Naive thymus-derived CD4-positive, alpha-beta T cell (primary cell): ENCODE data around the gene GALNT10. TPM values are rescaled to one million over a fixed set of nuclear protein-coding genes. Genes with fewer than 3 reads are reported as not detected.
A peak's percentile ranks its signal among the peaks of the same experiment; 100 is the strongest.

Source experiments
- ATAC-seq: fragments of 150-1000 bp; cut with Tn5 transposase; 2 replicates; pipeline ENCODE4 v1.10.0; 2021; ENCODE audit warnings: mild to moderate bottlenecking, moderate library complexity
- CTCF ChIA-PET: fragments of 350-600 bp; sonication (Branson Sonifier 250); formaldehyde crosslinking; loops from one replicate; lab custom pipeline; 2021; ENCODE audit warnings: antibody characterized with exemption; lab: Charles Lee
- POLR2A ChIA-PET: fragments of 350-600 bp; sonication (Branson Sonifier 250); formaldehyde crosslinking; loops from one replicate; lab custom pipeline; 2021; ENCODE audit warnings: antibody characterized with exemption, inconsistent platforms; lab: Charles Lee
- DNase-seq, 9 donors: peaks; one replicate each; pipeline versions ENCODE4 v3.0.0 to v3.0.0-alpha.2; 2020 to 2022; ENCODE audit warnings: mixed read lengths in 1 of 9
- H3K27ac ChIP-seq: one replicate; pipeline ENCODE4 v1.7.0; 2013; ENCODE audit warnings: mild to moderate bottlenecking, low read depth, low read length, moderate library complexity
- H3K27me3 ChIP-seq, 2 donors: one replicate each; pipeline ENCODE4 v1.7.0; 2013; ENCODE audit warnings: low read length in 2 of 2, mild to moderate bottlenecking in 2 of 2, moderate library complexity in 2 of 2; ENCODE audit not compliant: control insufficient read depth in 2 of 2, insufficient read depth in 2 of 2
- H3K36me3 ChIP-seq, 3 experiments: 1 replicate in 2 of 3; 2 replicates in 1 of 3; pipeline ENCODE4 v1.7.0; 2013; ENCODE audit warnings: low read length in 3 of 3, mild to moderate bottlenecking in 3 of 3, moderate library complexity in 1 of 3; ENCODE audit not compliant: insufficient read depth in 3 of 3, control insufficient read depth in 2 of 3
- H3K4me1 ChIP-seq, 2 donors: one replicate each; pipeline ENCODE4 v1.7.0; 2013; ENCODE audit warnings: low read length in 2 of 2, mild to moderate bottlenecking in 2 of 2, moderate library complexity in 1 of 2; ENCODE audit not compliant: control insufficient read depth in 2 of 2, insufficient read depth in 2 of 2
- H3K4me3 ChIP-seq: 2 replicates; pipeline ENCODE4 v1.7.0; 2013; ENCODE audit warnings: mild to moderate bottlenecking, low read length
- H3K9me3 ChIP-seq, 3 experiments: 1 replicate in 2 of 3; 2 replicates in 1 of 3; pipeline ENCODE4 v1.7.0; 2013; ENCODE audit warnings: low read length in 3 of 3; ENCODE audit not compliant: control insufficient read depth in 2 of 3
- H3K27ac Mint-ChIP-seq, 9 donors: one replicate each; pipeline ENCODE4 v1.8.0; 2020 to 2022; ENCODE audit warnings: mixed read lengths in 9 of 9, mild to moderate bottlenecking in 8 of 9, moderate library complexity in 5 of 9, inconsistent platforms in 2 of 9
- H3K27me3 Mint-ChIP-seq, 5 donors: one replicate each; pipeline ENCODE4 v1.8.0; 2021 to 2022; ENCODE audit warnings: mixed read lengths in 5 of 5, mild to moderate bottlenecking in 1 of 5
- H3K36me3 Mint-ChIP-seq, 5 donors: one replicate each; pipeline ENCODE4 v1.8.0; 2020 to 2022; ENCODE audit warnings: mixed read lengths in 5 of 5, mild to moderate bottlenecking in 3 of 5, inconsistent platforms in 1 of 5
- H3K4me1 Mint-ChIP-seq, 7 donors: one replicate each; pipeline ENCODE4 v1.8.0; 2020 to 2022; ENCODE audit warnings: mixed read lengths in 7 of 7, mild to moderate bottlenecking in 3 of 7, inconsistent platforms in 1 of 7
- H3K4me3 Mint-ChIP-seq, 10 donors: one replicate each; pipeline ENCODE4 v1.8.0; 2020 to 2022; ENCODE audit warnings: mild to moderate bottlenecking in 10 of 10, mixed read lengths in 10 of 10, moderate library complexity in 6 of 10, inconsistent platforms in 2 of 10
- H3K9me3 Mint-ChIP-seq, 11 donors: one replicate each; pipeline ENCODE4 v1.8.0; 2020 to 2022; ENCODE audit warnings: mixed read lengths in 11 of 11, mild to moderate bottlenecking in 4 of 11, inconsistent platforms in 1 of 11, moderate library complexity in 1 of 11
- intact Hi-C, 2 donors: fragments of 100-400 bp; cut with micrococcal nuclease; formaldehyde crosslinking; loops; one replicate each; pipeline ENCODE4 v1.15.1; 2023
- polyA plus RNA-seq, 2 donors: library from polyadenylated mRNA; unstranded; fragments of 300-500 nt; fragmentation: Illumina TruSeq; gene quantifications; one replicate each; pipeline ENCODE4 v1.2.3, GENCODE V29; 2021
- total RNA-seq, 6 experiments: library from RNA in 5 of 6; stranded (reverse) in 5 of 6; gene quantifications; 1 replicate in 5 of 6; 2 replicates in 1 of 6; pipeline ENCODE4 v1.2.3 and lab custom pipeline; 2021 to 2026

The GALNT10 gene
- total and polyA plus RNA-seq, 7 experiments from 2014 or later: 6.2 to 56.4 (median 24.8) TPM

- ATAC-seq (peak; percentile 93), DNase-seq (peak; percentile 63 to 82 (median 79))
- ChIA-PET CTCF (interaction anchor here (0.7 to 3.4 kb wide), 8 partner anchors 8 to 159 kb away, joined by 3 to 14 read pairs (median 4); no protein-coding TSS in a partner anchor), POLR2A (interaction anchor here (0.6 to 4.2 kb wide), 11 partner anchors 9 to 257 kb away, joined by 3 to 26 read pairs (median 4); partner anchors contain the start of genes FAM114A2 and MFAP3)
- H3K27me3 Mint-ChIP-seq: peaks cover 0 to 12% (median 0%) of the 10 kb centered on the region in 5 donors
- H3K9me3 Mint-ChIP-seq: no peaks in the 10 kb centered on the region
- peaks cover 16 to 22% of the 10 kb centered on the region in 2 donors for H3K4me1 ChIP-seq
- peak overlapping the region; percentile 94 for H3K4me3 ChIP-seq
- peak overlapping the region; percentile 71 to 83 (median 78) for H3K27ac Mint-ChIP-seq
- H3K36me3 ChIP-seq: peaks cover 0 to 5% (median 0%) of the 10 kb centered on the region in 3 experiments
- H3K27me3 ChIP-seq: no peaks in the 10 kb centered on the region
- H3K9me3 ChIP-seq: no peaks in the 10 kb centered on the region
- peak overlapping the region; percentile 82 to 93 (median 88) for H3K4me3 Mint-ChIP-seq
- intact Hi-C loops: loop anchor here (1.0 to 10.0 kb wide), 14 partner anchors 8 to 755 kb away; partner anchors contain the start of genes CNOT8 (in 2 of the 2), FAM114A2 (in 2 of the 2), LARP1 (in 2 of the 2) and MFAP3 (in 2 of the 2)
- peak overlapping the region; percentile 80 for H3K27ac ChIP-seq
- H3K36me3 Mint-ChIP-seq: peaks cover 0 to 23% (median 0%) of the 10 kb centered on the region in 5 donors
- peaks cover 33 to 49% (median 41%) of the 10 kb centered on the region in 7 donors for H3K4me1 Mint-ChIP-seq
These were observed 526 bp upstream of the GALNT10 start for GRCh38 chr5:154189819-154190594.

DNA sequence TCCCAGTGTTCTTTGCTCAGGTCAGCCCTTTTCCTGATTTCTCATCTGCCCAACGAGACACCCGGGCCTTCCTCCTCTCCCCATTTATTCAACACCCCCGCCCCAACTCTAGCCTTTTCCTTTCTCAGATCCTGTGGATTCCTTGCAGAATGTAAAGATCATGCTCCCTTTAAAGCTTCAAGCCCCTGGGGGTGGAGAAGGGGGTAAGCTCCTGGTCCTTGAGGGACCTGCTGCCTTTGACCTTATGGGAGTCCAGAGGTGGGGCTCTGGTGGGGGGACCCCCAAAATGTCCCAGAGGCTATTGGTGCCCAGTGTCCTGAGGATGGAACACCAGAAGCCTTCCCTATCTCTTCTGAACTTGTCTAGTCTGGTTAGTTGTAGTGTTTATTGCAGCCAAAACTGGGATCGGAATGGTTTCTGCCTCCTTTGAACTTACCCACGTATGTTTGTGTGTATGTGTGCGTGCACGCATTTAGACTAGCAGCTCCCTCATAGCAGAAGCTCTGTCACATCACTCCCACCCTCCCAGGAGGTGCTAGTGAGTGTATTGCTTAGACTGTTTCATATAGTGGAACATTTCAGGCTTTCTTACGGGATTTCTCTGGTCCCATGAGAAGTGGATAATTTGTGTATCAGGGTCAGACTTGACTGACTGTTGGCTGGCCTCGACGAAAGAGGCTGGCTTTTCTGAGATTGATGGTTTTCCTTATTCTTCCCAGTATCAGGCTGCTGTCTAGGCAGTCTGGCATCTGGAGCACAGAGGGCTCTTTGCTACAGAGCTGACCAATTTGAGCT, 1.1 kb downstream of the GALNT10 start:
- Mint-ChIP-seq H3K4me1 (peaks cover 38 to 62% (median 48%) of the 10 kb centered on the region in 7 donors), H3K27me3 (peaks cover 0 to 12% (median 0%) of the 10 kb centered on the region in 5 donors), H3K9me3 (no peaks in the 10 kb centered on the region), H3K36me3 (peaks cover 0 to 30% (median 0%) of the 10 kb centered on the region in 5 donors), H3K4me3 (peak overlapping the region; percentile 64 to 96 (median 94)), H3K27ac (peak overlapping the region; percentile 56 to 94 (median 90))
- peak; percentile 22 for ATAC-seq
- Histone ChIP-seq H3K27ac (peak overlapping the region; percentile 44), H3K27me3 (no peaks in the 10 kb centered on the region), H3K9me3 (no peaks in the 10 kb centered on the region), H3K4me1 (peaks cover 18 to 22% of the 10 kb centered on the region in 2 donors), H3K36me3 (peaks cover 0 to 5% (median 0%) of the 10 kb centered on the region in 3 experiments), H3K4me3 (peak overlapping the region; percentile 75)
- POLR2A ChIA-PET: interaction anchor here (0.8 to 4.2 kb wide), 6 partner anchors 9 to 153 kb away, joined by 3 to 26 read pairs (median 3); partner anchors contain the start of genes FAM114A2 and MFAP3
- peak in 7 of 9 donors; percentile 28 to 57 (median 34) for DNase-seq
- CTCF ChIA-PET: interaction anchor here (1.0 to 3.4 kb wide), 4 partner anchors 10 to 214 kb away, joined by 3 to 14 read pairs (median 3); no protein-coding TSS in a partner anchor
- intact Hi-C loops: loop anchor here (2.0 to 10.0 kb wide), 8 partner anchors 119 to 753 kb away; partner anchors contain the start of genes CNOT8 (in 2 of the 2), LARP1 (in 2 of the 2), MRPL22 (in 2 of the 2) and FAXDC2 (in 1 of the 2)

DNA sequence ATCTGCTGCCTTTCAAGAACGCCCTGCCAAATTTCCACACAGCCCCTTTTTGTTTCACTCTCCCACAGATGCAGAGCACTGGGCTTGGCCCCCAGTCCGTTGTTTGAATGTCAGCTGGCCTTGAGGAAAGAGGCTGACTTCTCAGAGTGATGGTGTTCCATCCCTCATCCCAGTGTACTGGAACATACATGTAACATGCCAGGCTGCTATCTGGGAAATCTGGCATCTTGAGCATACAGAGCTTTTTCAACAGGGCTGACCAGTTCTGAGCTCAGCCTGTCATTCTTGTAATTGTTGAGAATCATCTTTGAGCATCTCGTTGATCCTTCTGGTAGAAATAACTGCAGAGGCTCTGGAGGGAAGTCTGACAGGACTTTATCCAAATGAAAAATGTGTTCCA, 2.8 kb downstream of the GALNT10 start:
- Histone ChIP-seq H3K27ac (no peak overlapping the region), H3K27me3 (no peaks in the 10 kb centered on the region), H3K4me3 (no peak overlapping the region), H3K4me1 (peaks cover 31 to 33% of the 10 kb centered on the region in 2 donors), H3K36me3 (peaks cover 0 to 5% (median 0%) of the 10 kb centered on the region in 3 experiments), H3K9me3 (no peaks in the 10 kb centered on the region)
- Mint-ChIP-seq H3K27ac (peak overlapping the region in 4 of 9 donors; percentile 8 to 57 (median 20)), H3K4me1 (peaks cover 48 to 71% (median 60%) of the 10 kb centered on the region in 7 donors), H3K4me3 (peak overlapping the region in 1 of 10 donors; percentile 13), H3K27me3 (peaks cover 0 to 7% (median 0%) of the 10 kb centered on the region in 5 donors), H3K9me3 (no peaks in the 10 kb centered on the region), H3K36me3 (peaks cover 0 to 29% (median 0%) of the 10 kb centered on the region in 5 donors)
- ChIA-PET POLR2A (interaction anchor here (1.4 kb wide), 1 partner anchor 9 kb away, joined by 3 read pairs; no protein-coding TSS in a partner anchor), CTCF (no interaction called here)
- DNase-seq (no peak), ATAC-seq (no peak)
- intact Hi-C loops: loop anchor here (5.0 to 10.0 kb wide), 4 partner anchors 564 to 752 kb away; partner anchors contain the start of genes CNOT8 (in 2 of the 2), FAXDC2 (in 1 of the 2), LARP1 (in 1 of the 2) and MRPL22 (in 1 of the 2)

- peak overlapping the region in 3 of 9 donors; percentile 17 to 25 (median 25) for H3K27ac Mint-ChIP-seq
- CTCF ChIA-PET: no interaction called here
These were observed 3.2 kb downstream of the GALNT10 start for GRCh38 chr5:154193701-154194121.

DNA sequence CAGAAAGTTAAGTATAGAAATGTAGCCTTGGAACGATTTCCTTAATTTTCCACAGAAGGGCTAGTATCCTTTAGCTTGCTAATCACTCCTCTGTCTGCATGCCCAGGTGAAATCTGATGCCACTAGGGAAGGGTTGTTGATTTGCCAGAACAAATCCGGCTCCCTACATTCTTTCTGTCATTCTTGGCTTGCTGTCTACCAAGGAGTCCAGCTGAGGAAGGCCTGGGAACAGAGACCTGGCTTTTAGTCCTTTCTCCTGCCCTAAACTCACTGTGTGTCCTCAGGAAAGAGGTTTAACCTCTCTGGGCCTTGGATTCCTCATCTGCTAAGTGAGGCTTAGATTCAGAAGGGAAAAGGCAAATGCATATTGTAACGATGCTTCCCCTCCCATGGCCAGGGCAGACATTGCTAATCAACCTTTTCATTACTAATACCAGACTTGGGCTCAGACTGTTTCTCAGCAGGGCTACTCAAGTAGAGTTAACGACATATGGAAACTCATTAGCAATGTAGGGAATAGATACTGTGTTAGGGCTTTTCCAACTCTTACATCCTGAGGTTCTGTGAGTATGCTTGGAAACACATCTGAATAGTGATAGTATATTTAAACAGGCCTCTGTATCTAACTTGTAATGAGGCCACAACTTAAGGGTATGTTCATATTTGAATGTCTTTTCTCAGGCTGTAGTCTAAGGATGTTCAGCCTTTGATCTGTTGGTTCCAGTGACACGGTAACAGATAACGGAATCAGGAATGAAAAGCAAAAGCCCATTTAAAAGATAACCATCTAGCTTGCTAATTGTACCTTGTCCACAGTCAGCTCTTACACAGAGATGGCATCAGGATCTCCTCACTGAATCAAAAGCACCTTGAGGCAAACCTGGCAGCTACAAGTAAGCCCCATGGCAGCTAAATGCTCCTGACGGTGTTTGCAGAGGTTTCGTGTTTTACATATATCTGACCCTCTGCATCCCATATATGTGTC, 4.1 kb downstream of the GALNT10 start:
- H3K9me3 Mint-ChIP-seq: no peaks in the 10 kb centered on the region
- DNase-seq (no peak), ATAC-seq (no peak)
- H3K27me3 Mint-ChIP-seq: no peaks in the 10 kb centered on the region
- CTCF ChIA-PET: no interaction called here
- H3K4me3 Mint-ChIP-seq: no peak overlapping the region
- no peak overlapping the region for H3K27ac ChIP-seq
- peaks cover 46 to 76% (median 63%) of the 10 kb centered on the region in 7 donors for H3K4me1 Mint-ChIP-seq
- H3K36me3 ChIP-seq: peaks cover 0 to 5% (median 0%) of the 10 kb centered on the region in 3 experiments
- H3K36me3 Mint-ChIP-seq: peaks cover 0 to 32% (median 4%) of the 10 kb centered on the region in 5 donors
- intact Hi-C loops: loop anchor here (5.0 to 10.0 kb wide), 6 partner anchors 43 to 750 kb away; partner anchors contain the start of genes CNOT8 (in 2 of the 2), FAXDC2 (in 1 of the 2), LARP1 (in 1 of the 2) and MRPL22 (in 1 of the 2)
- H3K27ac Mint-ChIP-seq: peak overlapping the region in 4 of 9 donors; percentile 11 to 31 (median 18)
- H3K9me3 ChIP-seq: no peaks in the 10 kb centered on the region
- H3K4me3 ChIP-seq: no peak overlapping the region
- no peaks in the 10 kb centered on the region for H3K27me3 ChIP-seq
- POLR2A ChIA-PET: interaction anchor here (1.4 kb wide), 1 partner anchor 10 kb away, joined by 3 read pairs; no protein-coding TSS in a partner anchor
- H3K4me1 ChIP-seq: peaks cover 34 to 37% of the 10 kb centered on the region in 2 donors

More at GRCh38 chr5:154193701-154194121, 3.2 kb downstream of the GALNT10 start:
- Histone ChIP-seq H3K4me3 (no peak overlapping the region), H3K27ac (no peak overlapping the region), H3K9me3 (no peaks in the 10 kb centered on the region), H3K36me3 (peaks cover 0 to 5% (median 0%) of the 10 kb centered on the region in 3 experiments), H3K27me3 (no peaks in the 10 kb centered on the region), H3K4me1 (peaks cover 33 to 37% of the 10 kb centered on the region in 2 donors)
- Mint-ChIP-seq H3K9me3 (no peaks in the 10 kb centered on the region), H3K36me3 (peaks cover 0 to 30% (median under 1%) of the 10 kb centered on the region in 5 donors), H3K27me3 (peaks cover 0 to 7% (median 0%) of the 10 kb centered on the region in 5 donors), H3K4me1 (peaks cover 49 to 74% (median 64%) of the 10 kb centered on the region in 7 donors), H3K4me3 (no peak overlapping the region)
- POLR2A ChIA-PET: interaction anchor here (1.4 kb wide), 1 partner anchor 9 kb away, joined by 3 read pairs; no protein-coding TSS in a partner anchor
- no peak for DNase-seq
- intact Hi-C loops: loop anchor here (5.0 to 10.0 kb wide), 4 partner anchors 564 to 751 kb away; partner anchors contain the start of genes CNOT8 (in 2 of the 2), FAXDC2 (in 1 of the 2), LARP1 (in 1 of the 2) and MRPL22 (in 1 of the 2)
- ATAC-seq: no peak
